ENCODE data around the gene ITGB6.

The ITGB6 gene

GRCh38 chr2:160087854-160088745 is 112.0 kb downstream of the ITGB6 start:
- DNase-seq (ENCODE audit: low read depth in 2 of 2) = no peak

DNA sequence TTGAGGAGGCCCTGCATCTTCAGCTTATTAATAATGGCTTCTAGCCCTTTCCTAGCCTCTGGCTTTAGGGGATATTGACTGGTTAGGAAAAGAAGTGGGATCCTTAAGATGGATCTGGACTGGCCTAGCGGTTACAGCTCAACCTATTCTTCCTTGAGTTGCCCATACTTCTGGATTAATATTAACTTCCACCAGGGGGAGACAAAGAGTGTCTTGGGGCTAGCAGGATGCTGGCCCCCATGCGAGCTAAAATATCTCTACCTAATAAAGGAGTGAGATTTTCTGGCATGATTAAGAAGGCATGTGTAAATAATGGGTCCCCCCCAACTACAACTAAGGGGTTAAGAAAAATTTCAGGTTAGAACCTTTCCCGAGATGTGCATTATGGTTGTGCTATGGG is 114.4 kb downstream of the ITGB6 start:
- DNase-seq (ENCODE audit: low read depth in 2 of 2) = no peak

DNA sequence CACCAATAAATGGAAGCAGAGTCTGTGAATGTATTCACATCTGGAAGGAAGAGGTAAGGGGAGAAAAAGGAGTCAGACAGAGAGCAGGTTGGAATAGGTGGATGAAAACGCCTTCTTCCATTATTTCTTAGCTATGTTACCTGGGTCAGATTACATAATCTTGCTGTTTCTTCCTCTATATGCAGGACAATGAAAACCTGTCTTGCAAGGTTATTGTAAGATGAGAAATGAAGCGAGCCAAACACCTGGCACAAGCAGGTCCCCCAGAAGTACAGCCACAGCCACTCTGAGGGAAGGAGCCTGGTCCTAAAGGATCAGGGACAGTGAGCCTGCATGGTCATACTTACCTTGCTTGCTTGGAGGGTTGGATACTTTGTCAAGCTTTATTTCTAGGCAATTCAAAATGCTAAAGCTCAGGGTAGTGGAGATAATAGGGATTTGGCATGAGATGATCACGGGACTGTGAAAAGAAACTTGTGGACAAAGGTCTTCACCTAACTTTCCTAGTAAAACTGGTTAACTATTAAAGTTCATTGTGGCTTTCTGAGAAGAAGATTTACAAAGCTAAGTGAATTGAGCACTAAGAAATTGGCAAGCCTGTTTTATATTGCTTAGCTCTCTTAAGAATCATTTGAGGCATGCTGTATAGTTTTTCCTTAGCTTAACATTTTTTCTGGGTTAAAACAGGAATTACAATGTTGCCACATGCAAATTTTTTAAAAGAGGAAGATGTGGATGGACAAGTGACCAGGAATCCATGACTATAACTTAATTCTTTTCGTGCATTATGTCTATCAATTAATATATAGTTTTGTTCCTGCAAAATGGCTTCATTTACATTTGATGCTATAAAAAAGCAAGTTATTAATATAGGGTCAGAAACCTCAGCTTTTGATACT is 121.9 kb downstream of the ITGB6 start:
- no peak for DNase-seq (ENCODE audit: low read depth in 2 of 2)

DNA sequence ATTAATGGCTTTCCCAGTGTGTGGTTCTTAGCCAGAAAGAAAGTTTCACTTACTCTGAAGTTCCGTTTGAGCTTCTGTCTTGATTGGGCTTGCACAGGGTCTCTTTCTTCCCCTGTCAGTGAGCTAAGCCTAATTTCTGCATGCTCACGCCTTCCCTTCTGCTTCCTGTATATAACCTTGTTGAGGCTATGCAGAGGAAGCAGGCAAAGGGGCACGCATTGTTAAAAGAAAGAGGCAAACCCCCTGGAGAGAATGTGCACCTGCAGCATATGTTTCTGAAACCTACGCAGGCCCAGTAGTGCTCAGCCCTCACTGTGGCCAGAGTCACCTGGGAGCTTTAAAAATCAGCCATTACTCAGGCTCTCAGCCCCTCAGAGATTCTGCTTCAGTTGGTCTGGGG is 123.2 kb downstream of the ITGB6 start:
- DNase-seq (ENCODE audit: low read depth in 2 of 2) = no peak

- no peak for DNase-seq (ENCODE audit: low read depth in 2 of 2)
Observed at GRCh38 chr2:160076241-160076640, 123.8 kb downstream of the ITGB6 start.

DNA sequence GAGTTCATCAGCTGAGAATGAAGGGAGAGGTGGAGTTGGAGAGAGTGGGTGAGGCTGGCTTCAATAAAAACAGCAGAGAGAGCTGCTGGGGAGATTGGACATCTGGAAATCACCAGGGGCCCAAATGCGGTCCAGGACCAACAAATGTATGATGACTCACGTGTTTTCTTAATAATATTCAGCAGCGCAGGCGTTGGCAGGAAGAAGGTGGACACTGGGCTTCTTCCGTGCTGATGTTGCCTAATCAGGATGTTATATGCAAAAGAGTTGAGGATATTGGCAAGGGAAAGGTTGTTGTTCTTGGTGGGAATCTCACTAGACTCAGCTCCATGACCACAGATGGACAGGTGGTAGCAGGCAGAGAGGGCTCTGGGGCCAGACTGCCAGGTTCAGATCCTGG is 124.9 kb downstream of the ITGB6 start:
- DNase-seq (ENCODE audit: low read depth in 2 of 2) = peak; percentile 68 to 70

DNA sequence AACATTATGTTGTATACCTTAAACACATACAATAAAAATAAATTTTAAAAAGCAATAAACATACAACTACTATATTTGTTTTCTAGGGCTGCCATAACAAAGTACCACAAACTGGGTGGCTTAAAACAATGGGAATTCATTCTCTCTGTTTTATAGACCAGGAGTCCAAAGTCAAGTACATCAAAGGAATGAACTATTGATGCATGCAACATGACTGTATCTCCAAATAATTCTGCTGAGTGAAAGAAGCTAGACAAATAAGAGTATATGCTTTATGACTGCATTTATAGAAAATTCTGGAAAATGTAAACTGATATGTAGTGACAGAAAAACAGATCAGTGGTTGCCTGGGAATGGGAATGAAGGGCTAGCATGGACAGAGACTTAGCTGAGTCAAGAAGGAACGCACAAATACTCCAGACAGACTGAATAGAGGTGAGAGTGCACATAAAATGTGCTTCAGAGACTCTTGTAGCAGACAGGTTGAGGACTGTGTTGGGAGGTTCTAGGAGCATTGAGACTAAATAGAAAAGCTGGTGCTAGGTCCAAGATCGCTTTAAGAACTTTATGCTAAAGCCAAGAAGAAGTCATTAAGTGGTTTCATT is 126.7 kb downstream of the ITGB6 start:
- DNase-seq (ENCODE audit: low read depth in 2 of 2) = no peak

- DNase-seq (ENCODE audit: low read depth in 2 of 2) = no peak
Observed at GRCh38 chr2:160068906-160069305, 131.2 kb downstream of the ITGB6 start.

DNA sequence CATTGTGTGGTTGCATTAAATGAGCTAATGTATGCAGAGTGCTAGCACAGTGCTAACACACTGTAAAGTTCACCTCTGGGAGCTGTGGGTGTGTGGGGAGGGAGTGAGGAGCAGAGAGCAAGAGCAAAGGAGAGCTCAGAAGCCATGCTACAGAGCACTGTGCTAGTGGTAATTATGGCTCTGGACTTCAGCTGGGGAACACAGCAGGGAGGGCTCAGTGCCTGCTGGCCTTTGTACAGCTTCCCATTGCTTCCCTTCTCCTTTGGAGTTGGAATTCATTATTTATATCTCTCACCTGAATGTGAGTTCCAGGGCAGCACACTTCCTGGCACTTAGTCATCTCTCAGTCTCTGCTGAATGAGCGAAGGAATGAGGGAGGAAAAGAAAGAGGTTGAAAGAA is 135.2 kb downstream of the ITGB6 start:
- no peak for DNase-seq (ENCODE audit: low read depth in 2 of 2)

- DNase-seq (ENCODE audit: low read depth in 2 of 2) = no peak
Observed at GRCh38 chr2:160063879-160064612, 136.0 kb downstream of the ITGB6 start.

DNA sequence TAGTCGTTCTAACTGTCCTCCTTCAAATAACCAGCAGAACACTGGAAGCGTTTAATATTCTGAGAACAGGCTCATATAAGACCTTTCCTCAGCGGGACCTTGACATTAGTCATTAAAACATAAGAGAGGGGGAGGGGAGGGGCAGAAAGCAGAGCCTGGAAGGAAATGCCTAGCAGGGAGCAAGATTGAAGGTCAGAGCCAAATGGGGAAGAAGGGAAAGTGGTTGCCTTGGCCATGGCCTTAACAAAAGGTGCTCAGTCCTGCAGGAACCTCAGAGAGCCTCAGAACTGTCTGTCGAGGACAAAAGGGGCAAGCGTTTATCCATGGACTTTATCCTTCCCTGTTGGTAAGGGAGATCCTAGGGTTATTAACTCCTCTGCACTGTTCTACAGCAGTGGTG is 136.8 kb downstream of the ITGB6 start:
- no peak for DNase-seq (ENCODE audit: low read depth in 2 of 2)

DNA sequence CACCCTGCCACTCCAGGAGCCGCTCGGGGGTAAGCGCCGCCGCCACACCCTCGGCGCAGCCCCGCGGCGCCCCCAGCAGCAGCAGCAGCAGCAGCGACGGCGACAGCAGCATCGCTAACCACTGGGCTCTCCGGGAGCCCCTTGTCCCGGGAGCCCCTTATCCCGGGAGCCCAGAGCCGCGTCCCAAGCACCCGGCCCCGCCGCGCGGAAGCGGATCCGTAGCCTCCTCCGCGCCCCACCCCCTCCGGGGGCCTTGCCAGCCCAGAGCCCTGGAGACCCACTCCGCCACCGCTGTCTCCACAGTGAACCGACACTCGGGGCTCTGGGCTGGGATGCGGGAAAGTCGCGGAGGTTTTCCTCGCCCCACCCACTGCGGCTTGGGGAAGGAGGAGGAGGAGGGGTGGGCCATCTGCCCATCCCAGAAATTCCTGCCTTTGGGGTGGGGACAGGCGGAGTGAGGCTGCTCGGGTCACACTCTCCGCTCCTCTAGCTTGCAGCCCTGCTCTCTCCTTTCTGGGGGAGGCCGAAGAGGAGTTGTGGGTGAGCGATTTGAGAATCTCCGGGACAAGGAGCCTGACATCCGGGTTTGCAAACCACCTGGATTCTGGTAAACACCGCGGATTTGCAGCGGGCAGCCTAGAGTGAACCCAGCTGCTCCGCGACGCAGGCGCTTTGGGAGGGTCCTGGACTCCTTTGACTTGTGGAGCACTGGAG is 137.6 kb downstream of the ITGB6 start, which contains the start of gene PLA2R1:
Gene PLA2R1, minus strand, starts transcription at position 324 of the 714 bp plus-strand sequence. Its CDS starts 212 bp downstream, at position 112.
- DNase-seq (ENCODE audit: low read depth in 2 of 2) = peak; percentile 18 to 22

- no peak for DNase-seq (ENCODE audit: low read depth in 2 of 2)
Observed at GRCh38 chr2:160061944-160062291, 138.2 kb downstream of the ITGB6 start.

- no peak for DNase-seq (ENCODE audit: low read depth in 2 of 2)
Observed at GRCh38 chr2:160061533-160061932, 138.5 kb downstream of the ITGB6 start.

GRCh38 chr2:160060297-160060696 is 139.8 kb downstream of the ITGB6 start:
- DNase-seq (ENCODE audit: low read depth in 2 of 2) = no peak

DNA sequence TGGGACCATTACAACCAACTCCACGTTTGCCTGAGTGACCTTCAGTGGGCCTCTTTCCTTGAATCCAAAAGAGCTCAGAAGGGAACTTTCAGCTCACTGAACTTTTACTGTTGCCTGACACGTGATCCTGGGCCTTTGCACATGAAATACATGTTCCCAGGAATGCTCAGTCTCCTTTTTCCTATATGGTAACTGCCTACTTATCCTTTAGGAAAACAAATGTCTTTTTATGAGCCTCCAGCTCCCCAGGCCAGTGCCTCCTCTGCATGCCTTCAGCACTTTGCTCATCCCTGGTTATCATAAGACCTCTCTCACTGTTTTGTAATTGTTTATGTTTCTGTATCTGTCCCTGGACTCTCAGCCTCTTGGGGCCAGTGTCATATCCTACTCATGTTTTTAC is 142.7 kb downstream of the ITGB6 start:
- DNase-seq (ENCODE audit: low read depth in 2 of 2) = no peak

DNA sequence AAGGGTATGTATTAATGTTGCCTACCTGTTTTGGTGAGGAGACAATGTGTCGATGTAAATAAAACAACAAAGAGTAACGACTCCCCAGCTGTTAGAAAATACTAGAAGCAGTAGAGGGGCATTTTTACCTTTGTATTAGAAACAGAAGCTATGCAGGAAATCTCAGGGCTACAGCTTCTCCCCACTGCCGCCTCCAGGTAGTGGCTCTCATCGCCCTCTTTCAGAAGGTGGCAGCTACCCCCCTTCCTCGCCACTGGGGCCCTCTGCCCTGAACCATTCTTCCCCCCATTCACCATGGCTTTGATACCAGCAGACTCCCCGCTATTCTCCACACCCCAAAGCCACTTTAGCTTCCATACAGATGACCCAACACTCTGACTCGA is 144.4 kb downstream of the ITGB6 start:
- no peak for DNase-seq (ENCODE audit: low read depth in 2 of 2)

DNA sequence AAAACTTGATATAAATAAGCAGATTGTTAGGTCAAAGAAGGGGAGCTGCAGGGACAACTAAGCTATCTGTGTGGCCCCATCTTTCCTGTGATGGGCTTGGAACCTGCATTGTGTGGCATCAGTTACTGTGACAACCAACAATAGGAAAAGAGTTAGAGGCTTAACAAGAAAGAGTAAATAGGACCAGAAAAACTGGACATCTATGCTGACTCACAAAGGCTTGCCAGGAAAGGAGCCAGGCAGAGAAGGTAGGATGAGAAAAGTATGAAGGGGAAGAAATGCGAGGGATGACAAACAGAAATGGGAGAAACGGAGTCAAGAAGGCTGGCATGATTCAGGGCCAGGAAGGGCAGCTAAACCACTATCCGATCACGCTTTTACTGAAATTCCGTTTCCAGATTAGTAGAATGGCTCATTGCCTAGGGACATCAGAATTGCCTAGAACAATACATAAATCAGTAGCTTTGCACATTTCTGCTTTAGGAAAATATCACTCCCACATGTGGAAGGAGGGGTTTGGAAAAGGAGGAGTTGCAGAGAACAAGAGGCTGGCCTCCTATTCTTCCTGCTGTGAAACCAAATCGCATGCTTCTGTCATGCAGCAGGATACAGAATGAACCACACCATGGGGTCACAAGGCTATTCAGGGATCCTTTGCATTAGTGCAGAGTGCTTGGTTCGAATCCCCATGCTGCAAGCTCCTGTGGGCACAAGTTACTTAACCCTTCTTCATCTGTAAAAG is 144.9 kb downstream of the ITGB6 start:
- DNase-seq (ENCODE audit: low read depth in 2 of 2) = peak; percentile 35 to 36

GRCh38 chr2:160053946-160054345 is 146.1 kb downstream of the ITGB6 start:
- no peak for DNase-seq (ENCODE audit: low read depth in 2 of 2)

DNA sequence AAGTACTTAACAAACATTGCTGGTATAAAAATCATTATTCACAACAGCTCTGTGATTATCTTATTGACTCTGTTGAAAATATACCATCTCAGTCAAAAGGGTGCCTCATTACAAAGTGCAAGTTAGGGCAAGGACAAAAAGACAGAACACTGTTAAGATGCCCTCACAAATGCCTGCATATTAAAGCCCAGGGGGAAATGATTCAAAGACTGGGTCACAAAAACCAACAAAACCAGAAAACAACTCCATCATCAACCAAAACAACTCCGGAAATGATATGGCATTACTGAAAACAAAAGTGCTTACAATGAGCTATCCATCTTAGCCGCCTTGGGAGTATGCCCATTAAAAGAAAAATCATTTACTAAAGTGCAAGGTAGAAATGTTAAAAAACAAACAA is 147.5 kb downstream of the ITGB6 start:
- no peak for DNase-seq (ENCODE audit: low read depth in 2 of 2)

Data from fibroblast of skin of left quadriceps (primary cell).